ENCODE results near the gene CACNA1E.
"Not testable (repeated sequence)": the region's sequence is repeated elsewhere in the genome, so short reads cannot be mapped to it uniquely, and the experiment has no call there.

Gene CACNA1E

GRCh38 chr1:181518152-181518551 lies 34.8 kb downstream of the CACNA1E start:
- Histone ChIP-seq H3K4me1 (ENCODE audit: insufficient read depth, low read length) (no peaks in the 10 kb centered on the region), H3K4me3 (ENCODE audit: low read length) (no peak overlapping the region), H3K9me3 (ENCODE audit: insufficient read depth, low read depth, low read length) (no peaks in the 10 kb centered on the region), H3K9ac (ENCODE audit: low read depth, low read length) (no peak overlapping the region), H3K27ac (ENCODE audit: low read depth, low read length) (no peak overlapping the region), H3K36me3 (ENCODE audit: insufficient read depth, low read length) (no peaks in the 10 kb centered on the region), H3K27me3 (ENCODE audit: insufficient read depth, low read length) (no peaks in the 10 kb centered on the region)
- WGBS: 87% methylated on average over 2 of the region's 2 CpGs

- H3K4me1 ChIP-seq (ENCODE audit: insufficient read depth, low read length): peaks cover 6% of the 10 kb centered on the region
- H3K4me3 ChIP-seq (ENCODE audit: low read length): no peak overlapping the region
- H3K27me3 ChIP-seq (ENCODE audit: insufficient read depth, low read length): no peaks in the 10 kb centered on the region
- no peak overlapping the region for H3K9ac ChIP-seq (ENCODE audit: low read depth, low read length)
- 0 out of 2 replicates have a peak, but pooled peaks cover 4% of the 10 kb centered on the region for H3K9me3 ChIP-seq (ENCODE audit: insufficient read depth, low read depth, low read length)
- 90% methylated on average over 2 of the region's 2 CpGs for WGBS
- H3K27ac ChIP-seq (ENCODE audit: low read depth, low read length): no peak overlapping the region
- H3K36me3 ChIP-seq (ENCODE audit: insufficient read depth, low read length): no peaks in the 10 kb centered on the region
These were observed 39.5 kb downstream of the CACNA1E start for GRCh38 chr1:181522864-181523263.

- 96% methylated on average over 1 of the region's 1 CpG for WGBS
- Histone ChIP-seq H3K4me3 (ENCODE audit: low read length) (no peak overlapping the region), H3K36me3 (ENCODE audit: insufficient read depth, low read length) (no peaks in the 10 kb centered on the region), H3K9ac (ENCODE audit: low read depth, low read length) (no peak overlapping the region), H3K27ac (ENCODE audit: low read depth, low read length) (no peak overlapping the region), H3K9me3 (ENCODE audit: insufficient read depth, low read depth, low read length) (peaks cover 9% of the 10 kb centered on the region; the same call in 1 of the 2 replicates), H3K27me3 (ENCODE audit: insufficient read depth, low read length) (no peaks in the 10 kb centered on the region), H3K4me1 (ENCODE audit: insufficient read depth, low read length) (peaks cover 6% of the 10 kb centered on the region)
These were observed 41.9 kb downstream of the CACNA1E start for GRCh38 chr1:181525104-181525721.

- H3K4me3 ChIP-seq (ENCODE audit: low read length); H3K36me3 ChIP-seq (ENCODE audit: insufficient read depth, low read length); H3K27me3 ChIP-seq (ENCODE audit: insufficient read depth, low read length); H3K9ac ChIP-seq (ENCODE audit: low read depth, low read length); H3K27ac ChIP-seq (ENCODE audit: low read depth, low read length); H3K9me3 ChIP-seq (ENCODE audit: insufficient read depth, low read depth, low read length): not testable (repeated sequence)
- H3K4me1 ChIP-seq (ENCODE audit: insufficient read depth, low read length): peaks cover 15% of the 10 kb centered on the region
These were observed 44.9 kb downstream of the CACNA1E start for GRCh38 chr1:181528241-181528640.

- H3K4me1 ChIP-seq (ENCODE audit: insufficient read depth, low read length): peaks cover 10% of the 10 kb centered on the region; the same call in 1 of the 2 replicates
- no peak overlapping the region for H3K27ac ChIP-seq (ENCODE audit: low read depth, low read length)
- no peaks in the 10 kb centered on the region for H3K27me3 ChIP-seq (ENCODE audit: insufficient read depth, low read length)
- H3K9ac ChIP-seq (ENCODE audit: low read depth, low read length): no peak overlapping the region
- no peaks in the 10 kb centered on the region for H3K36me3 ChIP-seq (ENCODE audit: insufficient read depth, low read length)
- 96% methylated on average over 5 of the region's 5 CpGs for WGBS
- peaks cover 9% of the 10 kb centered on the region; the same call in 1 of the 2 replicates for H3K9me3 ChIP-seq (ENCODE audit: insufficient read depth, low read depth, low read length)
- H3K4me3 ChIP-seq (ENCODE audit: low read length): no peak overlapping the region
These were observed 48.1 kb downstream of the CACNA1E start for GRCh38 chr1:181531441-181531840.

- Histone ChIP-seq H3K36me3 (ENCODE audit: insufficient read depth, low read length) (no peaks in the 10 kb centered on the region), H3K9me3 (ENCODE audit: insufficient read depth, low read depth, low read length) (peaks cover 9% of the 10 kb centered on the region; the same call in 1 of the 2 replicates), H3K4me1 (ENCODE audit: insufficient read depth, low read length) (peaks cover 10% of the 10 kb centered on the region; the same call in 1 of the 2 replicates), H3K27me3 (ENCODE audit: insufficient read depth, low read length) (no peaks in the 10 kb centered on the region), H3K9ac (ENCODE audit: low read depth, low read length) (no peak overlapping the region), H3K4me3 (ENCODE audit: low read length) (no peak overlapping the region), H3K27ac (ENCODE audit: low read depth, low read length) (no peak overlapping the region)
- 82% methylated on average over 3 of the region's 3 CpGs for WGBS
These were observed 48.8 kb downstream of the CACNA1E start for GRCh38 chr1:181531951-181532600.

GRCh38 chr1:181538836-181539235 lies 55.5 kb downstream of the CACNA1E start:
- no peaks in the 10 kb centered on the region for H3K27me3 ChIP-seq (ENCODE audit: insufficient read depth, low read length)
- no peaks in the 10 kb centered on the region for H3K36me3 ChIP-seq (ENCODE audit: insufficient read depth, low read length)
- WGBS: 39% methylated on average over 2 of the region's 2 CpGs
- H3K9me3 ChIP-seq (ENCODE audit: insufficient read depth, low read depth, low read length): no peaks in the 10 kb centered on the region
- no peak overlapping the region for H3K9ac ChIP-seq (ENCODE audit: low read depth, low read length)
- no peak overlapping the region for H3K4me3 ChIP-seq (ENCODE audit: low read length)
- H3K4me1 ChIP-seq (ENCODE audit: insufficient read depth, low read length): no peaks in the 10 kb centered on the region
- H3K27ac ChIP-seq (ENCODE audit: low read depth, low read length): no peak overlapping the region

- Histone ChIP-seq H3K27me3 (ENCODE audit: insufficient read depth, low read length) (no peaks in the 10 kb centered on the region), H3K4me3 (ENCODE audit: low read length) (no peak overlapping the region), H3K27ac (ENCODE audit: low read depth, low read length) (no peak overlapping the region), H3K9me3 (ENCODE audit: insufficient read depth, low read depth, low read length) (no peaks in the 10 kb centered on the region), H3K9ac (ENCODE audit: low read depth, low read length) (no peak overlapping the region), H3K4me1 (ENCODE audit: insufficient read depth, low read length) (peaks cover 9% of the 10 kb centered on the region; the same call in 1 of the 2 replicates), H3K36me3 (ENCODE audit: insufficient read depth, low read length) (no peaks in the 10 kb centered on the region)
- WGBS: 93% methylated on average over 5 of the region's 5 CpGs
These were observed 58.1 kb downstream of the CACNA1E start for GRCh38 chr1:181541458-181541857.

- Histone ChIP-seq H3K9ac (ENCODE audit: low read depth, low read length) (no peak overlapping the region), H3K4me1 (ENCODE audit: insufficient read depth, low read length) (peaks cover 9% of the 10 kb centered on the region; the same call in 1 of the 2 replicates), H3K36me3 (ENCODE audit: insufficient read depth, low read length) (no peaks in the 10 kb centered on the region), H3K9me3 (ENCODE audit: insufficient read depth, low read depth, low read length) (no peaks in the 10 kb centered on the region), H3K27me3 (ENCODE audit: insufficient read depth, low read length) (no peaks in the 10 kb centered on the region), H3K4me3 (ENCODE audit: low read length) (no peak overlapping the region), H3K27ac (ENCODE audit: low read depth, low read length) (no peak overlapping the region)
- WGBS: 95% methylated on average over 2 of the region's 2 CpGs
These were observed 58.6 kb downstream of the CACNA1E start for GRCh38 chr1:181541947-181542346.

GRCh38 chr1:181542406-181542805 lies 59.1 kb downstream of the CACNA1E start:
- H3K27ac ChIP-seq (ENCODE audit: low read depth, low read length); H3K36me3 ChIP-seq (ENCODE audit: insufficient read depth, low read length): not testable (repeated sequence)

GRCh38 chr1:181545395-181545794 lies 62.1 kb downstream of the CACNA1E start:
- Histone ChIP-seq H3K9me3 (ENCODE audit: insufficient read depth, low read depth, low read length) (no peaks in the 10 kb centered on the region), H3K9ac (ENCODE audit: low read depth, low read length) (no peak overlapping the region), H3K4me3 (ENCODE audit: low read length) (no peak overlapping the region), H3K27me3 (ENCODE audit: insufficient read depth, low read length) (no peaks in the 10 kb centered on the region), H3K27ac (ENCODE audit: low read depth, low read length) (no peak overlapping the region), H3K36me3 (ENCODE audit: insufficient read depth, low read length) (no peaks in the 10 kb centered on the region), H3K4me1 (ENCODE audit: insufficient read depth, low read length) (peaks cover 9% of the 10 kb centered on the region; the same call in 1 of the 2 replicates)
- WGBS: 72% methylated on average over 3 of the region's 4 CpGs

More at GRCh38 chr1:181542406-181542805, 59.1 kb downstream of the CACNA1E start:
- not testable (repeated sequence) for H3K9me3 ChIP-seq (ENCODE audit: insufficient read depth, low read depth, low read length); H3K9ac ChIP-seq (ENCODE audit: low read depth, low read length); H3K4me3 ChIP-seq (ENCODE audit: low read length); H3K4me1 ChIP-seq (ENCODE audit: insufficient read depth, low read length); H3K27me3 ChIP-seq (ENCODE audit: insufficient read depth, low read length)
- 94% methylated on average over 4 of the region's 4 CpGs for WGBS
